CD14-positive monocyte (primary cell): ENCODE data around the gene ERCC6L2. TPM values are rescaled to one million over a fixed set of nuclear protein-coding genes. Genes with fewer than 3 reads are reported as not detected.
A peak's percentile ranks its signal among the peaks of the same experiment; 100 is the strongest.

Experiments
- DNase-seq, 3 donors: peaks; one replicate each; pipeline ENCODE4 v3.0.0-alpha.2; 2011 to 2022
- H2AFZ ChIP-seq: 2 replicates; pipeline ENCODE4 v1.6.0; 2012; ENCODE audit warnings: mild to moderate bottlenecking, low read depth, low read length, inconsistent platforms; ENCODE audit not compliant: insufficient read depth, poor library complexity, severe bottlenecking
- H3K27ac ChIP-seq, 2 donors: 1 replicate in 1 of 2; 2 replicates in 1 of 2; pipeline ENCODE4 v1.5.1; 2012 to 2013; ENCODE audit warnings: low read length in 2 of 2, control low read depth in 1 of 2, inconsistent platforms in 1 of 2, low read depth in 1 of 2, mild to moderate bottlenecking in 1 of 2
- H3K27me3 ChIP-seq, 2 donors: one replicate each; pipeline versions ENCODE4 v1.6.0 to v1.6.1; 2011 to 2013; ENCODE audit warnings: low read length in 2 of 2; ENCODE audit not compliant: control insufficient read depth in 2 of 2, insufficient read depth in 2 of 2
- H3K36me3 ChIP-seq, 2 donors: replicated peaks in 1 of 2; 1 replicate in 1 of 2; 2 replicates in 1 of 2; pipeline versions ENCODE4 v1.5.1 to v1.6.1; 2012 to 2013; ENCODE audit warnings: low read length in 2 of 2, control low read depth in 1 of 2, inconsistent platforms in 1 of 2, mild to moderate bottlenecking in 1 of 2; ENCODE audit not compliant: insufficient read depth in 2 of 2, control insufficient read depth in 1 of 2
- H3K4me1 ChIP-seq, 2 donors: 1 replicate in 1 of 2; 2 replicates in 1 of 2; pipeline versions ENCODE4 v1.5.1 to v1.6.1; 2012 to 2013; ENCODE audit warnings: low read length in 2 of 2, control low read depth in 1 of 2, inconsistent platforms in 1 of 2, mild to moderate bottlenecking in 1 of 2, moderate library complexity in 1 of 2; ENCODE audit not compliant: insufficient read depth in 2 of 2, control insufficient read depth in 1 of 2
- H3K4me2 ChIP-seq: replicated peaks from 2 replicates; pipeline ENCODE3; 2012; ENCODE audit warnings: low read length, moderate library complexity, mild to moderate bottlenecking; ENCODE audit not compliant: poor library complexity, severe bottlenecking; ENCODE audit errors: extremely low read depth
- H3K4me3 ChIP-seq, 3 experiments: fragments of 200-600 bp in 1 of 3; sonication (generic) in 1 of 3; replicated peaks in 1 of 3; 1 replicate in 2 of 3; 2 replicates in 1 of 3; pipeline ENCODE4 v1.5.1; 2011 to 2013; ENCODE audit warnings: low read length in 3 of 3, mild to moderate bottlenecking in 3 of 3, control low read depth in 2 of 3, low read depth in 2 of 3, inconsistent platforms in 1 of 3, moderate library complexity in 1 of 3
- H3K79me2 ChIP-seq: 2 replicates; pipeline ENCODE4 v1.6.0; 2012; ENCODE audit warnings: mild to moderate bottlenecking, control low read depth, inconsistent platforms, low read length, moderate library complexity; ENCODE audit not compliant: insufficient read depth
- H3K9ac ChIP-seq: 2 replicates; pipeline ENCODE4 v1.6.0; 2017; ENCODE audit warnings: low read length, mild to moderate bottlenecking; ENCODE audit not compliant: insufficient read depth, poor library complexity, severe bottlenecking
- H3K9me3 ChIP-seq, 2 donors: replicated peaks in 1 of 2; 1 replicate in 1 of 2; 2 replicates in 1 of 2; pipeline versions ENCODE4 v1.5.1 to v1.6.1; 2012 to 2013; ENCODE audit warnings: low read length in 2 of 2, control low read depth in 1 of 2; ENCODE audit not compliant: control insufficient read depth in 1 of 2, insufficient read depth in 1 of 2
- H4K20me1 ChIP-seq: 2 replicates; pipeline ENCODE4 v1.6.0; 2012; ENCODE audit warnings: mild to moderate bottlenecking, low read length, control low read depth, moderate library complexity; ENCODE audit not compliant: insufficient read depth
- H3K27ac Mint-ChIP-seq, 7 donors: one replicate each; pipeline ENCODE4 v1.8.0; 2020; ENCODE audit warnings: mild to moderate bottlenecking in 7 of 7, mixed read lengths in 7 of 7, moderate library complexity in 6 of 7, inconsistent platforms in 2 of 7
- H3K27me3 Mint-ChIP-seq, 3 donors: one replicate each; pipeline ENCODE4 v1.8.0; 2021 to 2022; ENCODE audit warnings: low read depth in 3 of 3, mild to moderate bottlenecking in 3 of 3, mixed read lengths in 3 of 3, moderate library complexity in 3 of 3, inconsistent platforms in 1 of 3
- H3K36me3 Mint-ChIP-seq, 2 donors: one replicate each; pipeline ENCODE4 v1.8.0; 2020; ENCODE audit warnings: mixed read lengths in 2 of 2, inconsistent platforms in 1 of 2, mild to moderate bottlenecking in 1 of 2
- H3K4me1 Mint-ChIP-seq: one replicate; pipeline ENCODE4 v1.8.0; 2020; ENCODE audit warnings: mild to moderate bottlenecking, mixed read lengths
- H3K4me3 Mint-ChIP-seq, 2 donors: one replicate each; pipeline ENCODE4 v1.8.0; 2020; ENCODE audit warnings: mild to moderate bottlenecking in 2 of 2, mixed read lengths in 2 of 2, moderate library complexity in 1 of 2
- H3K9me3 Mint-ChIP-seq, 7 donors: one replicate each; pipeline ENCODE4 v1.8.0; 2020 to 2022; ENCODE audit warnings: mixed read lengths in 7 of 7, mild to moderate bottlenecking in 6 of 7, moderate library complexity in 6 of 7, inconsistent platforms in 2 of 7
- CTCF ChIP-seq: fragments of 200-600 bp; IDR thresholded peaks from one replicate; pipeline ENCODE4 v1.8.0; 2022; ENCODE audit warnings: antibody characterized with exemption, mild to moderate bottlenecking
- WGBS: methylation state at CpG from one replicate; pipeline ENCODE4 v1.1.5; 2013; ENCODE audit warnings: missing lambda C conversion rate; ENCODE audit not compliant: insufficient coverage; 5-methylcytosine and 5-hydroxymethylcytosine counted together
- intact Hi-C, 2 donors: fragments of 100-400 bp; cut with micrococcal nuclease; formaldehyde crosslinking; loops; one replicate each; pipeline versions ENCODE4 v1.15.0 to v1.15.1; 2023
- polyA plus RNA-seq, 3 donors: library from polyadenylated mRNA; depleted of rRNA in 1 of 3; unstranded in 2 of 3; stranded (reverse) in 1 of 3; fragments of 300-500 nt in 2 of 3; fragments of >200 nt in 1 of 3; fragmentation: Illumina TruSeq in 2 of 3; gene quantifications; 1 replicate in 2 of 3; 2 replicates in 1 of 3; pipeline ENCODE4 v1.2.3, GENCODE V29; 2012 to 2021

The ERCC6L2 gene
- polyA plus RNA-seq, 3 donors = 7.1 to 18.9 (median 7.2) TPM

DNA sequence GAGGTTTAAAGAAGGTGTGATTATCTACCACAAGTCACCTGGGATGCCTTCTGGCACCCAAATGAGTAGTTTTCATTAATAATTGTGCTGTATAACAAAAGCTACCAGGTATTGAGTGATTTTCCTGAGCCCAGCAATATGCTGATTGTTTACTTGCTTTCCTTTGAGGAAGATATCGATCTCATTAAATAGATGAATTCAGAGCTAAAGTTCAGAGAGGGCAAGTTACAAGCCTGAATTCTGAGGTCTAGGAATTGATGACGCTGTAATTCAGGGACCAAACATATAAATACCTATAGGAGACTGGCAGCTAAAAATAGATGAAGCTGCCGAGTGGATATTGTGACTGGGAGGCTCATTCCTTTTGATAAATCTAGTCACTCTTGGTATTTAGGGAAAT, 1.1 kb downstream of the ERCC6L2 start:
- peak overlapping the region; percentile 100 for H3K9ac ChIP-seq
- peak overlapping the region in 4 of 7 donors; percentile 43 to 100 (median 100) for H3K27ac Mint-ChIP-seq
- H3K4me1 ChIP-seq = peaks cover 6 to 9% of the 10 kb centered on the region in 2 donors
- H3K4me2 ChIP-seq = peak overlapping the region; percentile 84
- no CpG with 5 or more reads among the region's 3 CpGs for WGBS
- peaks cover 7 to 22% of the 10 kb centered on the region in 2 donors for H3K36me3 ChIP-seq
- DNase-seq = no peak
- peaks cover 3 to 20% (median 7%) of the 10 kb centered on the region in 7 donors for H3K9me3 Mint-ChIP-seq
- intact Hi-C loops = loop anchor here in 1 of 2 donors (5.0 to 10.0 kb wide), 3 partner anchors 266 to 1612 kb away; partner anchors contain the start of gene ZNF367
- H3K27me3 Mint-ChIP-seq = no peaks in the 10 kb centered on the region
- H4K20me1 ChIP-seq = peaks cover 8% of the 10 kb centered on the region
- H3K79me2 ChIP-seq = peaks cover 23% of the 10 kb centered on the region
- peak overlapping the region in 1 of 2 donors; percentile 96 for H3K4me3 Mint-ChIP-seq
- no peak overlapping the region for H2AFZ ChIP-seq
- H3K36me3 Mint-ChIP-seq = peaks cover 17 to 26% of the 10 kb centered on the region in 2 donors
- no peak for TF ChIP-seq CTCF
- peak overlapping the region in 2 of 3 experiments; percentile 89 to 98 for H3K4me3 ChIP-seq
- H3K9me3 ChIP-seq = no peaks in the 10 kb centered on the region
- no peaks in the 10 kb centered on the region for H3K27me3 ChIP-seq
- peaks cover 12% of the 10 kb centered on the region for H3K4me1 Mint-ChIP-seq
- H3K27ac ChIP-seq = peak overlapping the region in 1 of 2 donors; percentile 99

GRCh38 chr9:95877984-95878383, 2.5 kb downstream of the ERCC6L2 start:
- no peak overlapping the region for H3K27ac ChIP-seq
- no peak for TF ChIP-seq CTCF
- intact Hi-C loops = loop anchor here in 1 of 2 donors (5.0 to 10.0 kb wide), 3 partner anchors 264 to 1613 kb away; partner anchors contain the start of gene ZNF367
- H3K36me3 ChIP-seq = peaks cover 10 to 20% of the 10 kb centered on the region in 2 donors
- WGBS = 100% methylated on average over 1 of the region's 1 CpG
- no peak overlapping the region for H3K4me3 Mint-ChIP-seq
- no peaks in the 10 kb centered on the region for H3K9me3 ChIP-seq
- DNase-seq = no peak
- H4K20me1 ChIP-seq = peaks cover 8% of the 10 kb centered on the region
- no peak overlapping the region for H3K4me2 ChIP-seq
- H2AFZ ChIP-seq = no peak overlapping the region
- peaks cover 0 to 15% (median 3%) of the 10 kb centered on the region in 7 donors for H3K9me3 Mint-ChIP-seq
- H3K9ac ChIP-seq = no peak overlapping the region
- peaks cover 18% of the 10 kb centered on the region for H3K4me1 Mint-ChIP-seq
- peaks cover 24% of the 10 kb centered on the region for H3K79me2 ChIP-seq
- H3K27me3 Mint-ChIP-seq = peaks cover 0 to 1% (median 0%) of the 10 kb centered on the region in 3 donors
- H3K36me3 Mint-ChIP-seq = peaks cover 11 to 17% of the 10 kb centered on the region in 2 donors
- peaks cover 6 to 9% of the 10 kb centered on the region in 2 donors for H3K4me1 ChIP-seq
- H3K4me3 ChIP-seq = no peak overlapping the region
- H3K27me3 ChIP-seq = no peaks in the 10 kb centered on the region
- H3K27ac Mint-ChIP-seq = no peak overlapping the region
